Cardiac muscle cell (in vitro differentiated cells and primary cell): Measurements from ENCODE around the gene ELFN1. TPM values are rescaled to one million over a fixed set of nuclear protein-coding genes. Genes with fewer than 3 reads are reported as not detected.

Experiments
- DNase-seq, 2 donors: peaks; one replicate each; pipeline versions ENCODE4 v3.0.0 to v3.0.0-alpha.2; 2010 to 2017; ENCODE audit warnings: low read depth in 1 of 2, low spot score in 1 of 2
- H3K27ac ChIP-seq: fragments of 200-600 bp; sonication (generic); 2 replicates; pipeline ENCODE4 v1.5.1; 2016
- H3K27me3 ChIP-seq: fragments of 200-600 bp; sonication (generic); 2 replicates; pipeline ENCODE4 v1.6.0; 2016; ENCODE audit warnings: control low read depth
- H3K36me3 ChIP-seq: fragments of 200-600 bp; sonication (generic); 2 replicates; pipeline ENCODE4 v1.5.1; 2016; ENCODE audit warnings: control low read depth
- H3K4me1 ChIP-seq: fragments of 200-600 bp; sonication (generic); 2 replicates; pipeline ENCODE4 v1.8.1; 2017; ENCODE audit warnings: low read depth, mild to moderate bottlenecking, mixed run types
- H3K4me3 ChIP-seq: fragments of 200-600 bp; sonication (generic); 2 replicates; pipeline ENCODE4 v1.5.1; 2016; ENCODE audit warnings: mild to moderate bottlenecking
- H3K9me3 ChIP-seq: fragments of 200-600 bp; sonication (generic); 2 replicates; pipeline ENCODE4 v1.5.1; 2017; ENCODE audit warnings: low read depth, mild to moderate bottlenecking, control low read depth
- CTCF ChIP-seq: IDR thresholded peaks from 2 replicates; pipeline ENCODE4 v1.5.1; 2012; ENCODE audit warnings: low read depth, mild to moderate bottlenecking, low read length
- polyA plus RNA-seq: library from polyadenylated mRNA; unstranded; fragments of >200 nt; fragmentation: Nextera tagmentation; extraction: Ambion mirVana; gene quantifications from 2 replicates; pipeline ENCODE4 v1.2.1, GENCODE V29; 2016
- total RNA-seq: library from RNA; depleted of rRNA; stranded (reverse); fragments of >200 nt; gene quantifications from 2 replicates; pipeline ENCODE4 v1.2.3, GENCODE V29; 2016

ELFN1 gene
- total and polyA plus RNA-seq, 2 experiments from 2014 or later = 8.9 to 51.6 TPM

DNA sequence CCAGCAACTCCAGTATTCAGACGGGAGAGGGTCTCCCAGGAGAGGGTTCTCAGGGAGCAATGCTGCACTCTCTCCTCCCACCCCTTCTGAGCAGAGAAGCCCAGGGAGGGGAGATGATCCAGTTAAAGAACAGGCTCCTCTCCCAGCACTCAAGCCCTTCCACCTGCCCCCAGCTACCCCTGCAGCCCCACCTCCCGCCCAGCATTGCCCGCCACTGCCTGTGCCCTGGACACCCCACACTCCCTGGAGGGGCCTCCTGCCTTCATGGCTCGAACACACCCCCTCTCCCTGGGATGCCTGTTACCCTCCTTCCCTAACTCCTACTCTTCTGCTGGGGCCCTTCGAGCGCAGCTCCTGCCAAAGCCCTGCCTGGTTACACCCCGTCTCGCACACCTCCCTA, 66.8 kb downstream of the ELFN1 start:
- no peak overlapping the region for H3K27ac ChIP-seq
- H3K4me1 ChIP-seq = peaks cover under 1% of the 10 kb centered on the region
- no peak overlapping the region for H3K4me3 ChIP-seq
- no peak for TF ChIP-seq CTCF
- DNase-seq = no peak
- H3K9me3 ChIP-seq = no peaks in the 10 kb centered on the region
- no peaks in the 10 kb centered on the region for H3K27me3 ChIP-seq
- H3K36me3 ChIP-seq = no peaks in the 10 kb centered on the region

DNA sequence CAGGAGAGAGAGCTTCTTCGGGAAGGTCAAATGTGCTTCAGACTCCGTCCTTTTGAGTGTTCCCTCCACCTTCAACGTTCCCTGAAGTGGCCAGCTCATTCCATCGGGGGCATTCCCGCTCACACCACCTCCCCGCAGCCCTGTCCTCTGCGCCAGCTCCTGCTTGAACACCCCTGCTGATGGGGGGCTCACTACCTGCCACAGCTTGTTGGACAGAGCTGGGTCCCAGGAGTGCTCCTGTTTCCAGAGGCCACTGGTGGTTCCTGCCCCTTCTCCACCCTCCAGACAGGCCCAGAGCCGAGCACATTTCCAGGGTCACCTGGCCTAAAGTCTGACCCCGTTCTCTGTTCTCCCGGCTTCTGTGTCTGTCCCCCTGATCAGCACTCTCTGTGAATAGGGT, 67.4 kb downstream of the ELFN1 start:
- Histone ChIP-seq H3K4me3 (no peak overlapping the region), H3K27ac (no peak overlapping the region), H3K4me1 (peaks cover 5% of the 10 kb centered on the region), H3K9me3 (no peaks in the 10 kb centered on the region), H3K36me3 (no peaks in the 10 kb centered on the region), H3K27me3 (no peaks in the 10 kb centered on the region)
- no peak for DNase-seq
- TF ChIP-seq CTCF = no peak

DNA sequence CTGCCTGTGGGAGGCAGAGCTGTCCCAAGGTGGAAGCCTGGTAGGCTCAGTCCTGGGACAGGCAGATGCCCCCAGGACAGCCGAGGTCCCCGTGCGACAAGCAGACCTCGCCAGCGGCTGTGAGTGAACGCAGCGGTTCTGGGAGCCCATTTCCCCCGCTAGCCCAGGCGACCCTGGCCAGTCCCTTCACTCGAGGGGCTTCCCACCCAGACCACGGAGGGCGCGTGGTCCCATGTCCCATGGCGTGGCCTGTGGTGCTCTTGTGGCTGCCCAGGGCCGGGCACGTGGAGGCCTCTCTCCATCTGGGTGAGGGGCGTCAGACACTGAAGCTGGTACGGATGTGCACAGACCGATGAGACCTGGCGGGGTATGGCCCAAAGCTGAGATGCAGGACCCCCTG, 67.9 kb downstream of the ELFN1 start:
- H3K27me3 ChIP-seq = no peaks in the 10 kb centered on the region
- H3K9me3 ChIP-seq = no peaks in the 10 kb centered on the region
- no peak overlapping the region for H3K4me3 ChIP-seq
- no peak overlapping the region for H3K27ac ChIP-seq
- no peaks in the 10 kb centered on the region for H3K36me3 ChIP-seq
- DNase-seq = no peak
- TF ChIP-seq CTCF = no peak
- peaks cover 9% of the 10 kb centered on the region for H3K4me1 ChIP-seq

DNA sequence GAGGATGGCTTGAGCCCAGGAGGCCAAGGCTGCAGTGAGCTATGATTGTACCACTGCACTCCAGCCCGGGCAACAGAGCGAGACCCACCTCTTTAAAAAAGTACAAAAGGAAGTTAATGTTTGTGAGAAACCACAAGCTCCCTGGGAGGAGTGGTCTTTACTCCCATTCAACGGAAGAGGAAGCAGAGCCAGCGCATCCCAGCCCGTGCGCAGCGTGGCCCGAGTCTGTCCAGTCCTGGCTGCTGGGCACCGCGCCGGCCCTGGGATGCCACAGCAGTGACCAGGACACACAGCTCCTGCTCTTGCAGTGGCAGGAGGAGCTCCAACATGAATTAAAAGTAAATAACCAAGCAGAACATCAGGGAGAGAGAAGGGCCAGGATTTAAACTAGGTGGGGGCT, 68.4 kb downstream of the ELFN1 start:
- H3K4me3 ChIP-seq = no peak overlapping the region
- no peak for TF ChIP-seq CTCF
- H3K27me3 ChIP-seq = no peaks in the 10 kb centered on the region
- H3K36me3 ChIP-seq = no peaks in the 10 kb centered on the region
- H3K27ac ChIP-seq = no peak overlapping the region
- peaks cover 9% of the 10 kb centered on the region for H3K4me1 ChIP-seq
- no peaks in the 10 kb centered on the region for H3K9me3 ChIP-seq
- no peak for DNase-seq

GRCh38 chr7:1738956-1739355, 68.9 kb downstream of the ELFN1 start:
- Histone ChIP-seq H3K9me3 (no peaks in the 10 kb centered on the region), H3K36me3 (no peaks in the 10 kb centered on the region), H3K27ac (no peak overlapping the region)

More at GRCh38 chr7:1738956-1739355, 68.9 kb downstream of the ELFN1 start:
- Histone ChIP-seq H3K27me3 (no peaks in the 10 kb centered on the region), H3K4me1 (peaks cover 9% of the 10 kb centered on the region), H3K4me3 (no peak overlapping the region)
- no peak for TF ChIP-seq CTCF
- no peak for DNase-seq
